Liver (tissue), 9 donors: ENCODE measurements around the gene FXYD7. TPM values are rescaled to one million over a fixed set of nuclear protein-coding genes. Genes with fewer than 3 reads are reported as not detected.
A peak's percentile ranks its signal among the peaks of the same experiment; 100 is the strongest.

Experiments used
- DNase-seq: peaks from one replicate; pipeline ENCODE4 v3.0.0-alpha.2; 2017; ENCODE audit warnings: low spot score
- H3K27ac ChIP-seq, 2 donors: one replicate each; pipeline ENCODE4 v1.7.0; 2013; ENCODE audit warnings: inconsistent platforms in 2 of 2, low read length in 2 of 2, control low read depth in 1 of 2, low read depth in 1 of 2, mild to moderate bottlenecking in 1 of 2
- H3K27me3 ChIP-seq, 4 donors: one replicate each; pipeline versions ENCODE4 v1.6.1 to v1.7.0; 2013; ENCODE audit warnings: low read length in 3 of 4, inconsistent platforms in 1 of 4, mild to moderate bottlenecking in 1 of 4, moderate library complexity in 1 of 4; ENCODE audit not compliant: control insufficient read depth in 4 of 4, insufficient read depth in 4 of 4
- H3K36me3 ChIP-seq, 4 donors: one replicate each; pipeline versions ENCODE4 v1.6.1 to v1.7.0; 2013; ENCODE audit warnings: low read length in 3 of 4, mild to moderate bottlenecking in 3 of 4, low read depth in 1 of 4, moderate library complexity in 1 of 4; ENCODE audit not compliant: control insufficient read depth in 4 of 4, insufficient read depth in 3 of 4
- H3K4me1 ChIP-seq, 4 donors: one replicate each; pipeline versions ENCODE4 v1.6.1 to v1.7.0; 2013; ENCODE audit warnings: low read length in 3 of 4, mild to moderate bottlenecking in 3 of 4, moderate library complexity in 1 of 4; ENCODE audit not compliant: control insufficient read depth in 4 of 4, insufficient read depth in 4 of 4
- H3K4me3 ChIP-seq, 3 donors: one replicate each; pipeline versions ENCODE4 v1.6.1 to v1.7.0; 2013; ENCODE audit warnings: low read length in 3 of 3, control low read depth in 1 of 3, low read depth in 1 of 3, mild to moderate bottlenecking in 1 of 3
- H3K9ac ChIP-seq, 2 donors: one replicate each; pipeline ENCODE4 v1.7.0; 2013; ENCODE audit warnings: low read length in 2 of 2, mild to moderate bottlenecking in 2 of 2, moderate library complexity in 2 of 2, control low read depth in 1 of 2, low read depth in 1 of 2
- H3K9me3 ChIP-seq, 4 donors: one replicate each; pipeline versions ENCODE4 v1.6.1 to v1.7.0; 2013; ENCODE audit warnings: low read length in 3 of 4; ENCODE audit not compliant: control insufficient read depth in 4 of 4
- EGR1 ChIP-seq, 2 donors: IDR thresholded peaks; 2 replicates each; pipeline ENCODE4 v1.6.1; 2016 to 2018; ENCODE audit warnings: antibody characterized with exemption in 2 of 2, low read depth in 2 of 2
- FOXA1 ChIP-seq: IDR thresholded peaks from 2 replicates; pipeline ENCODE4 v1.6.1; 2016; ENCODE audit warnings: antibody characterized with exemption
- FOXA2 ChIP-seq: IDR thresholded peaks from 2 replicates; pipeline ENCODE4 v1.6.1; 2016; ENCODE audit warnings: antibody characterized with exemption
- GABPA ChIP-seq, 2 donors: IDR thresholded peaks in 1 of 2; conservative IDR thresholded peaks in 1 of 2; 2 replicates each; pipeline ENCODE4 v1.6.1; 2016; ENCODE audit warnings: antibody characterized with exemption in 2 of 2, mild to moderate bottlenecking in 1 of 2, moderate library complexity in 1 of 2
- HNF4G ChIP-seq: IDR thresholded peaks from 2 replicates; pipeline ENCODE4 v1.6.1; 2016; ENCODE audit warnings: antibody characterized with exemption
- JUND ChIP-seq, 2 donors: IDR thresholded peaks; 2 replicates each; pipeline ENCODE4 v1.6.1; 2016; ENCODE audit warnings: antibody characterized with exemption in 2 of 2
- NR2F2 ChIP-seq: IDR thresholded peaks from 2 replicates; pipeline ENCODE4 v1.6.1; 2016; ENCODE audit warnings: antibody characterized with exemption
- RAD21 ChIP-seq, 2 donors: IDR thresholded peaks; 2 replicates each; pipeline ENCODE4 v1.6.1; 2016; ENCODE audit warnings: antibody characterized with exemption in 2 of 2, mild to moderate bottlenecking in 2 of 2
- RXRA ChIP-seq, 2 donors: IDR thresholded peaks; 2 replicates each; pipeline ENCODE4 v1.6.1; 2017 to 2018; ENCODE audit warnings: antibody characterized with exemption in 2 of 2, mild to moderate bottlenecking in 1 of 2
- SP1 ChIP-seq: IDR thresholded peaks from 2 replicates; pipeline ENCODE4 v1.6.1; 2018; ENCODE audit warnings: antibody characterized with exemption, mild to moderate bottlenecking
- TAF1 ChIP-seq: conservative IDR thresholded peaks from 2 replicates; pipeline ENCODE4 v1.6.1; 2016; ENCODE audit warnings: antibody characterized with exemption, mild to moderate bottlenecking
- YY1 ChIP-seq: IDR thresholded peaks from 2 replicates; pipeline ENCODE4 v1.6.1; 2016; ENCODE audit warnings: antibody characterized with exemption, mild to moderate bottlenecking
- whole genome bisulfite sequencing: extraction: QIAGEN DNeasy Blood & Tissue Kit; methylation state at CpG from one replicate; pipeline ENCODE4 v1.1.7; 2013; 5-methylcytosine and 5-hydroxymethylcytosine counted together
- polyA plus RNA-seq, 2 donors: library from polyadenylated mRNA; stranded (reverse) in 1 of 2; unstranded in 1 of 2; fragments of 200-250 nt in 1 of 2; fragments of >200 nt in 1 of 2; fragmentation: Nextera tagmentation in 1 of 2; extraction: Ambion mirVana in 1 of 2; gene quantifications; one replicate each; pipeline versions ENCODE4 v1.2.1 to v1.2.3, GENCODE V29; 2013 to 2015
- total RNA-seq, 2 donors: library from RNA; depleted of rRNA; stranded (reverse); fragments of >200 nt; gene quantifications; one replicate each; pipeline ENCODE4 v1.2.3, GENCODE V29; 2014
- TF ChIP-seq, protein P1 (sequence below): fragments of 150-350 bp; IDR thresholded peaks from 2 replicates; pipeline ENCODE4 v1.5.1; 2017; ENCODE audit warnings: improper control_type of control experiment, low read depth, low read length; ENCODE audit not compliant: missing input control
- TF ChIP-seq, protein P2 (sequence below): IDR thresholded peaks from 2 replicates; pipeline ENCODE4 v1.6.1; 2016; ENCODE audit warnings: antibody characterized with exemption, mild to moderate bottlenecking
- TF ChIP-seq, protein P3 (sequence below): IDR thresholded peaks from 2 replicates; pipeline ENCODE4 v1.6.1; 2016; ENCODE audit warnings: antibody characterized with exemption
- TF ChIP-seq, protein P4 (sequence below): IDR thresholded peaks from 2 replicates; pipeline ENCODE4 v1.6.1; 2016; ENCODE audit warnings: antibody characterized with exemption
- donor health status: healthy.
- donor health status: healthy.
- donor health status: healthy.
- donor health status: healthy.
- donor health status: healthy.

The FXYD7 gene
- total and polyA plus RNA-seq, 4 donors: 0.08 to 0.09 TPM; not detected in 2

DNA sequence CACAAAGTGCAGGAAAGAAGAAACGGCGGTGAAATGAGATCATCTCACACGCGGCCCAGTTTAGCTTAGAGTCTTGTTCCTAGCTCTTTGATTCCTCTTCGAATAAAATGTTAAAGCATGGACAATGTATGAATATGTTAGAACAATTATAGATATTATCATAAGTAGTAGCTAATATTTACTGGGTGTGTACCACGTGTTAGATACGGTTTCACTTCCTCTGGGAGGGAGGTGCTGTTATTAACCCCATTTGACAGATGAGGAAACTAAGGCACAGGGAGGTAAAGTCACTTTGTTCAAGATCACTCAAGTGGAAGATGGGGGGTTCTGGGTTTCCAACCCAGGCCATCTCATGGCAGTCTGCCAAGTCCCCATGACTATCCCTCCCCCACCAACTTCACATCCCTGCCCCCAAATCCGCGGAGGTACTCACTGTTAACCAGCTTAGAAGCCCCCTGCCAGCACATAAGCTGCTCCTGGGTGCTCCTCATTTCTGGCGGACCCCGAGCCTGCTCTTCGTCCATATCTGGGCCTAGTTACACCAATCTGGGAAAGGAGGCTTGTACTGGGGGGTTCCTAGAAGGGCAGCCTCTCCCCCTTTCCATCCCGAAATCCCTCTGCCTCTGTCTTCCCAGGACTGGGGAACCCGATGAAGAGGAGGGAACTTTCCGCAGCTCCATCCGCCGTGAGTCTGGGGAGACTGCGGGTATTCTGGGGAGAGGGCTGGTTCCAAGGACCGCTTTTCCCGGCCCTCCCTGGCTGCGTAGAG is 1.0 kb upstream of the FXYD7 start:
- no peak overlapping the region for H3K27ac ChIP-seq
- no peaks in the 10 kb centered on the region for H3K9me3 ChIP-seq
- H3K4me3 ChIP-seq: no peak overlapping the region
- TF ChIP-seq JUND (IDR thresholded peaks at IDR 0.05) (no peak), YY1 (no peak), FOXA1 (no peak), FOXA2 (no peak), TAF1 (no peak), HNF4G (no peak), SP1 (no peak), NR2F2 (no peak), GABPA (IDR thresholded peaks at IDR 0.05 in 1 of 2, conservative IDR thresholded peaks at IDR 0.05 in 1 of 2) (no peak), EGR1 (IDR thresholded peaks at IDR 0.05; ENCODE audit: low read depth in 2 of 2) (no peak), RAD21 (IDR thresholded peaks at IDR 0.05) (no peak)
- TF ChIP-seq, protein P1, sequence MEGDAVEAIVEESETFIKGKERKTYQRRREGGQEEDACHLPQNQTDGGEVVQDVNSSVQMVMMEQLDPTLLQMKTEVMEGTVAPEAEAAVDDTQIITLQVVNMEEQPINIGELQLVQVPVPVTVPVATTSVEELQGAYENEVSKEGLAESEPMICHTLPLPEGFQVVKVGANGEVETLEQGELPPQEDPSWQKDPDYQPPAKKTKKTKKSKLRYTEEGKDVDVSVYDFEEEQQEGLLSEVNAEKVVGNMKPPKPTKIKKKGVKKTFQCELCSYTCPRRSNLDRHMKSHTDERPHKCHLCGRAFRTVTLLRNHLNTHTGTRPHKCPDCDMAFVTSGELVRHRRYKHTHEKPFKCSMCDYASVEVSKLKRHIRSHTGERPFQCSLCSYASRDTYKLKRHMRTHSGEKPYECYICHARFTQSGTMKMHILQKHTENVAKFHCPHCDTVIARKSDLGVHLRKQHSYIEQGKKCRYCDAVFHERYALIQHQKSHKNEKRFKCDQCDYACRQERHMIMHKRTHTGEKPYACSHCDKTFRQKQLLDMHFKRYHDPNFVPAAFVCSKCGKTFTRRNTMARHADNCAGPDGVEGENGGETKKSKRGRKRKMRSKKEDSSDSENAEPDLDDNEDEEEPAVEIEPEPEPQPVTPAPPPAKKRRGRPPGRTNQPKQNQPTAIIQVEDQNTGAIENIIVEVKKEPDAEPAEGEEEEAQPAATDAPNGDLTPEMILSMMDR: no peak
- TF ChIP-seq, protein P2, sequence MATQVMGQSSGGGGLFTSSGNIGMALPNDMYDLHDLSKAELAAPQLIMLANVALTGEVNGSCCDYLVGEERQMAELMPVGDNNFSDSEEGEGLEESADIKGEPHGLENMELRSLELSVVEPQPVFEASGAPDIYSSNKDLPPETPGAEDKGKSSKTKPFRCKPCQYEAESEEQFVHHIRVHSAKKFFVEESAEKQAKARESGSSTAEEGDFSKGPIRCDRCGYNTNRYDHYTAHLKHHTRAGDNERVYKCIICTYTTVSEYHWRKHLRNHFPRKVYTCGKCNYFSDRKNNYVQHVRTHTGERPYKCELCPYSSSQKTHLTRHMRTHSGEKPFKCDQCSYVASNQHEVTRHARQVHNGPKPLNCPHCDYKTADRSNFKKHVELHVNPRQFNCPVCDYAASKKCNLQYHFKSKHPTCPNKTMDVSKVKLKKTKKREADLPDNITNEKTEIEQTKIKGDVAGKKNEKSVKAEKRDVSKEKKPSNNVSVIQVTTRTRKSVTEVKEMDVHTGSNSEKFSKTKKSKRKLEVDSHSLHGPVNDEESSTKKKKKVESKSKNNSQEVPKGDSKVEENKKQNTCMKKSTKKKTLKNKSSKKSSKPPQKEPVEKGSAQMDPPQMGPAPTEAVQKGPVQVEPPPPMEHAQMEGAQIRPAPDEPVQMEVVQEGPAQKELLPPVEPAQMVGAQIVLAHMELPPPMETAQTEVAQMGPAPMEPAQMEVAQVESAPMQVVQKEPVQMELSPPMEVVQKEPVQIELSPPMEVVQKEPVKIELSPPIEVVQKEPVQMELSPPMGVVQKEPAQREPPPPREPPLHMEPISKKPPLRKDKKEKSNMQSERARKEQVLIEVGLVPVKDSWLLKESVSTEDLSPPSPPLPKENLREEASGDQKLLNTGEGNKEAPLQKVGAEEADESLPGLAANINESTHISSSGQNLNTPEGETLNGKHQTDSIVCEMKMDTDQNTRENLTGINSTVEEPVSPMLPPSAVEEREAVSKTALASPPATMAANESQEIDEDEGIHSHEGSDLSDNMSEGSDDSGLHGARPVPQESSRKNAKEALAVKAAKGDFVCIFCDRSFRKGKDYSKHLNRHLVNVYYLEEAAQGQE: no peak
- TF ChIP-seq, protein P3, sequence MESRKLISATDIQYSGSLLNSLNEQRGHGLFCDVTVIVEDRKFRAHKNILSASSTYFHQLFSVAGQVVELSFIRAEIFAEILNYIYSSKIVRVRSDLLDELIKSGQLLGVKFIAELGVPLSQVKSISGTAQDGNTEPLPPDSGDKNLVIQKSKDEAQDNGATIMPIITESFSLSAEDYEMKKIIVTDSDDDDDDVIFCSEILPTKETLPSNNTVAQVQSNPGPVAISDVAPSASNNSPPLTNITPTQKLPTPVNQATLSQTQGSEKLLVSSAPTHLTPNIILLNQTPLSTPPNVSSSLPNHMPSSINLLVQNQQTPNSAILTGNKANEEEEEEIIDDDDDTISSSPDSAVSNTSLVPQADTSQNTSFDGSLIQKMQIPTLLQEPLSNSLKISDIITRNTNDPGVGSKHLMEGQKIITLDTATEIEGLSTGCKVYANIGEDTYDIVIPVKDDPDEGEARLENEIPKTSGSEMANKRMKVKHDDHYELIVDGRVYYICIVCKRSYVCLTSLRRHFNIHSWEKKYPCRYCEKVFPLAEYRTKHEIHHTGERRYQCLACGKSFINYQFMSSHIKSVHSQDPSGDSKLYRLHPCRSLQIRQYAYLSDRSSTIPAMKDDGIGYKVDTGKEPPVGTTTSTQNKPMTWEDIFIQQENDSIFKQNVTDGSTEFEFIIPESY: no peak
- no peak overlapping the region for H3K9ac ChIP-seq
- H3K36me3 ChIP-seq: no peaks in the 10 kb centered on the region
- no peak for DNase-seq
- peaks cover 7 to 37% (median 24%) of the 10 kb centered on the region in 4 donors for H3K4me1 ChIP-seq
- no peaks in the 10 kb centered on the region for H3K27me3 ChIP-seq
- 58% methylated on average over 21 of the region's 21 CpGs for WGBS

DNA sequence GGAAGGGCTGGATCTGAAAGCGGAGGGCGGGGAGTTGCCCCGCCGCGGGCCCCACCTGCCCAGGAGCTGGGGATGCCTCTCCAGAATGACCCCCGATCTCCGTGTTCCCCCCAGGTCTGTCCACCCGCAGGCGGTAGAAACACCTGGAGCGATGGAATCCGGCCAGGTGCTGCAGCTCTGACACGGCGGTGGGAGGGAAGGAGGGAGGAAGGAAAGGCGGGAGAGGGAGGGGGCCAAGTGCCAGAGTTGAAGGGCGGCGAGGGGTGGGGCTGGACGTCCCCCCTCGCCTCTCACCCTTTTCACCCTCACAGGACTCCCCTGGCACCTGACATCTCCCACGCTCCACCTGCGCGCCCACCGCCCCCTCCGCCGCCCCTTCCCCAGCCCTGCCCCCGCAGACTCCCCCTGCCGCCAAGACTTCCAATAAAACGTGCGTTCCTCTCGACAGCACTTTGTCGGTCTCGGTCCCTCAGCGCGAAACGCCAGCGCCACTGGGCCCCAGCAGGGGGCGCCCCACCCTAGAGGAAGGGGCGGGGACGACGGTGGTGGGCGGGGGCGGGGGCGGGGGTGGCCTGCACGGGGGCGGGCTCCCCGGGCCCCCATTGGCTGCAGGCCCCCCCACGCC is 337 bp upstream of the FXYD7 start:
- Histone ChIP-seq H3K36me3 (no peaks in the 10 kb centered on the region), H3K9ac (no peak overlapping the region), H3K27me3 (no peaks in the 10 kb centered on the region), H3K27ac (no peak overlapping the region), H3K4me3 (no peak overlapping the region), H3K4me1 (peaks cover 5 to 31% (median 21%) of the 10 kb centered on the region in 4 donors), H3K9me3 (no peaks in the 10 kb centered on the region)
- 42% methylated on average over 45 of the region's 46 CpGs for WGBS
- TF ChIP-seq SP1 (no peak), RAD21 (IDR thresholded peaks at IDR 0.05) (peak; percentile 5 to 52), RXRA (IDR thresholded peaks at IDR 0.05) (no peak), YY1 (no peak)
- TF ChIP-seq, protein P1: peak; percentile 33
- TF ChIP-seq, protein P3: no peak
- TF ChIP-seq, protein P4, sequence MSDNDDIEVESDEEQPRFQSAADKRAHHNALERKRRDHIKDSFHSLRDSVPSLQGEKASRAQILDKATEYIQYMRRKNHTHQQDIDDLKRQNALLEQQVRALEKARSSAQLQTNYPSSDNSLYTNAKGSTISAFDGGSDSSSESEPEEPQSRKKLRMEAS: no peak
- peak; percentile 64 for DNase-seq
